GM21526 (cell line): ENCODE measurements around the gene ALDH3B1.

Experiments
- ATAC-seq: cut with Tn5 transposase; IDR thresholded peaks from one replicate; pipeline ENCODE4 v1.9.1; 2021; ENCODE audit warnings: moderate library complexity; ENCODE audit not compliant: unreplicated experiment, low FRiP score

ALDH3B1 gene

GRCh38 chr11:68027667-68028066, 17.5 kb downstream of the ALDH3B1 start:
- no peak for ATAC-seq

DNA sequence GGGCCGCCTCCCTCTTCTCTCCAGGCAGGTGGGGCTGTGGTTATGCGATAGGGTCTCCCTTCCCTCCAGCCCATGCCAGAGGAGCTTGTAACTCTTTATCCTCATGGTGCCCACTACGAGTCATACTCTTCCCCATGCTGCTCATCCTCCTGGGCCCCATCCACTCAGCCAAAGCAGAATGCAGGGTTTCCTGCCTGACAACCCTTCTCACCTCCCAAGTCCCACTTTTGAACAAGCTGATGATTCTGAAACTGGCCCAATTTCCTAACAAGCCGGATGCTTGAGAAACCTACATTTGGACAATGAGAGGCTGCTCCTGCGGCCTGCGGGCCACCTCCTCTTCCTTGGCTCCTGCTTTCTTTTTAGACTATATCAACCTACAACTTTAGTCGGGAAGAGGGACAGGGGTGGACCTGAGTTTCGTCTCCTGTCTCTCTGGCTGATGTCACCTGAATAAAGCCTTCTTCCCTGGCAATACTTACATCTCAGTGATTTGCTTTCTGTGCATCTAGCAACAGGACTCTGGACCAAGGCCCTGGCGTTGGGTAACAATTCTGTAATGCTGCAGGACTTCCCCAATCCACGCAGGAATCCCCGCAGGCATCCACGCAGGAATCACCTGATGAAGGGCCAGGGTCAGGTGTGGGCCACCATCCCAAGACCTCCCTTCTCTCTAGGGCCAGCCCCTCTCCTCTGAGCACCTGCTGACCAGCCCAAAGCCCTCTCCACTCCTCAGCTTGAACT, 18.8 kb downstream of the ALDH3B1 start:
- ATAC-seq = no peak

- peak; percentile 79 for ATAC-seq
Measured at GRCh38 chr11:68030318-68031143, 20.4 kb downstream of the ALDH3B1 start, which contains the start of gene NDUFS8. Gene NDUFS8, plus strand, starts transcription at chr11:68030681. Its CDS starts 1,471 bp downstream, at chr11:68032152.

- ATAC-seq = no peak
Measured at GRCh38 chr11:68031144-68031464, 21.0 kb downstream of the ALDH3B1 start.

DNA sequence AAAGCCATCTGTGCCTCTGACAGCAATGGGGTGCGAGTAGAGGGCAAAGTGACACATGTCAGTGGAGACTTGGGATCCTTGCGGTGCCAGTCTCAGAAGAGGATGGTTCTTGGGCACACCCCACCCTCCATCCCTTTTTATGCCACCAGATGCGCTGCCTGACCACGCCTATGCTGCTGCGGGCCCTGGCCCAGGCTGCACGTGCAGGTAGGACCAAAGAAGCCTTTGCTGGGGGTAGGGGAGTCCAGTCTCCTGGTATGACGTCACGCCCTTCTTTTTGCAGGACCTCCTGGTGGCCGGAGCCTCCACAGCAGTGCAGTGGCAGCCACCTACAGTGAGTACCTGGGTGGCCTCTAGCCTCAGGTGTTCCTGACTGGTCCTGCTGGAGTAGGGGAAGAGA, 21.9 kb downstream of the ALDH3B1 start:
- no peak for ATAC-seq

DNA sequence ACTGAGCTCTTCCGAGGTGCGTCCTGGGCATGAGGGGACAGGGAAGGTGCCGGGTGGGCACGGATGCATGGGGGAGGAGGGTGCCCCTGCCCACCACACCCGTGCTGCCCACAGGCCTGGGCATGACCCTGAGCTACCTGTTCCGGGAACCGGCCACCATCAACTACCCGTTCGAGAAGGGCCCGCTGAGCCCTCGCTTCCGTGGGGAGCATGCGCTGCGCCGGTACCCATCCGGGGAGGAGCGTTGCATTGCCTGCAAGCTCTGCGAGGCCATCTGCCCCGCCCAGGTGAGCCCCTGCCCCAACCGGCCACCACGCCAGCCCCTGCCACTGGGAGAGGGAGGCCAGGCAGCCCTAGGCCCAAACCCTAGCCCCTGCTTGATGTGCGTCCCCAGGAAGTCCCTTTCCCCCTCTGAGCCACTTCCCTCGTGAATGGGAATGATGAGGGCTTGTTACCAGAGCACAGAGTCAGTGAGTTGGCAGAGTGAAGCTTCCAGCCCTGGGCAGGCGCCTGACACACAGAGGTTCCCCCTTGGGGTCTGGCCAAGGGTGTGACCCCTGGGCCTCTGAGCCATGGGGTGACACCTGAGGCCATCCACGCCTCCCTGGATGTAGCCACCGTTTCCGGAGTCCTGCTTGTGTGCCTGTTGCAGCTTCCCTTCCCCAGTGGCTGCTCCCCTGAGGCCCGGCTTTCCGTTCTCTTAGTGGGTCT, 23.0 kb downstream of the ALDH3B1 start:
- no peak for ATAC-seq

DNA sequence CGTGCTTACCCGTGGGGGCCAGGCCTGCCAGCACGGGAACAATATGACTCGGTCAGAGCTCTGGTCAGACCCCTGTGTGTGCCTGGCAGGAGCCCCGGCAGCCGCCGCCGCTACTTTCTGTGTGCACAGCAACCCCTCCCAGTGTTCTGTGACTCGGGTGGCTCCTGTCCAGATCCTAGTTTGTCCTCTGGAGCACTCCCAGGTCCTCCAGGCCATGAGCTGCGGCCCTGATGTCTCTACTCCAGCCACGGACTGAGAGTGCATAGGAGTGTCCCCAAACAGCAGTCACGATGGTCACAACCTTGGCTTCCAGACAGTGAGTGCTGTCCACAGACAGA, 23.6 kb downstream of the ALDH3B1 start:
- ATAC-seq = no peak

- ATAC-seq = no peak
Measured at GRCh38 chr11:68035266-68035876, 25.2 kb downstream of the ALDH3B1 start.

GRCh38 chr11:68036141-68036716, 26.1 kb downstream of the ALDH3B1 start:
- no peak for ATAC-seq

DNA sequence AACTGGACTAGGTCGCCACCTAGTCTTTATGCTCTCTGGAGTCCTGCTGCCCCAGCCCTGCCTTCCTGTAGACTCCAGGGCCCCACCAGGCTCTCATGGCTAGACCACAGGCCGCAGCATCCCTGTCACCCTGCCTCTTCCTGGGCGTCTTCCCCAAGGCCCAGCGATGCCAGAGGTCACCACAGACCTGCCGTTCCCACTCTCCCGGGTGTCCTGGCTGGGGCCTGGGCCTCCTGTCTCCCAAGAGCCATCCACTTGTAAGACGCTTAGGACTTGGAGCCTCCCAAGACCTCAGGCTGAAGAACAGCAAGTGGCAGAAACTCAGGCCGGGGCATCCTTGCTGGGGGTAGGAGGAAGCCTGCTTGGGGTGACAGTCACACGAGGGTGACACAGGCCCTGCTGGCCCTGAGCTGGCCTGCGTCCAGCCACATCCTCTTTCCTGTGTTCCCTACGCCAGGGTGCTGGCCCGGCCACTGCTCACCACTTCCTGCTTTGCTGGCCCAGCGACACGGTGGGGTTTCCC, 26.7 kb downstream of the ALDH3B1 start:
- ATAC-seq = no peak

- no peak for ATAC-seq
Measured at GRCh38 chr11:68037411-68038225, 27.5 kb downstream of the ALDH3B1 start.

DNA sequence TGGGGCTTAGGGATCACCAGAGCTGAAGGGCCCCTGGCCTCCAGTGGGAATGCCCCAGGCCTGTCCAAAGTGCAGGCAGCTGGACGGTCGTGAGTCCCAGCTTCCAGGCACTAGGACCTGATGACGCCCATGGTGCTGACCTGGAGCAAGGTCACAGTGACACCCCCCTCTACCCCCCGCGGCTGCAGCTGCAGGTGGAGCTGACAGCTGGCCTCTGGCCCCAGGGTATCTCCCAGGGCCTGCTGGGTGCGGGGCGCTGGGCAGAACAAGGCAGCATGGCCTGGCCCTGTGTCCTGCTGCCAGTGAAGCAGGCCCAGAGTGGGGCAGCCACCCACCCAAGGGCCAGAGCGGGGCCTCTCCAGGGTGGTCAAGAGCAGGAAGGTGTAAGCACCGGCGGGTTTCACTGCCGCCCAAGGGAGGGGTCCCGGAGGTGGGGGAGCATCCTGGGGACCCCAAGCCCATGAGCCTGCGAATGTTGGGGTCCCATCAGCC, 28.1 kb downstream of the ALDH3B1 start:
- ATAC-seq = no peak

DNA sequence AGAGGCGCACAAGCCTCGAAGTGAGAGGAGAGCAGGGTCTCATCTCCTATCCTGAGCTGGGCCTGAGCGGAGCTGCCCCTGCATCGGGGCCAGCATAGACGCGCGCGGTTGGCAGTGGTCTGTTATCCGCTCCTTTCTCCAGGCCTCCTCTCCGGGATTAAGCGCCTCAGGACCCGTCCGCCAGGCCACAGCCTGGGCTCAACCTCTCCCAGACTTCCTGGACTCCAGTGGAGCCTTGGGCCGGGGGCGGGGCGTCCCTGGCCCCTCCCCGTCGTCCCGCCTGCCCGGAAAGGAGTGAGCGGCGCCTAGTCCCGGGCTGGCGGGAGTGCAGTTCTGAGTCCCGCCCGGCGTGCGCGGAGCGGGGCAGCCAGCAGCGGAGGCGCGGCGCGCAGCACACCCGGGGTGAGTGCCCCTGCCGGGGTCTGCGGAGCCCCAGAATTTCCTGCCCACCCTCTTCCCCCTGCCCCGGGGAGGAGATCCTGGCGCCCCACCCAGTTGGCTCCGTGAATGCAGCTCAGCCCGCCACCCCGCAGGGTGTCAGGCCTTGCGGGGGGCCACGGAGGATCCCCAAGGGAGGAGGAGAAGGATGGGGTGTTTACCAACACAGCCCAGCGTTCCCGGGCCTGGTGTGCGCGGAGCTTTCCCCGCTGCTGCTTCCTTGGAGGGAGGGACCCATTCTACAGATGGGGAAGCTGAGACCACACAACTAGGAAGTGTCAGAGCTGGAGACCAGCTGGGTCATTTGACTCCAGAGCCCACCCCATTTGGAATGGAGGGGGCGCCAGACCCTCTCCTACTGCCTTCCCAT, 28.8 kb downstream of the ALDH3B1 start, which contains the start of gene TCIRG1:
TCIRG1 (plus strand) TSS at position 308 of the 808 bp plus-strand sequence. CDS start 2,247 bp downstream, outside the sequence.
- no peak for ATAC-seq

GRCh38 chr11:68039526-68040086, 29.5 kb downstream of the ALDH3B1 start:
- no peak for ATAC-seq

GRCh38 chr11:68040101-68040956, 30.2 kb downstream of the ALDH3B1 start:
- no peak for ATAC-seq

DNA sequence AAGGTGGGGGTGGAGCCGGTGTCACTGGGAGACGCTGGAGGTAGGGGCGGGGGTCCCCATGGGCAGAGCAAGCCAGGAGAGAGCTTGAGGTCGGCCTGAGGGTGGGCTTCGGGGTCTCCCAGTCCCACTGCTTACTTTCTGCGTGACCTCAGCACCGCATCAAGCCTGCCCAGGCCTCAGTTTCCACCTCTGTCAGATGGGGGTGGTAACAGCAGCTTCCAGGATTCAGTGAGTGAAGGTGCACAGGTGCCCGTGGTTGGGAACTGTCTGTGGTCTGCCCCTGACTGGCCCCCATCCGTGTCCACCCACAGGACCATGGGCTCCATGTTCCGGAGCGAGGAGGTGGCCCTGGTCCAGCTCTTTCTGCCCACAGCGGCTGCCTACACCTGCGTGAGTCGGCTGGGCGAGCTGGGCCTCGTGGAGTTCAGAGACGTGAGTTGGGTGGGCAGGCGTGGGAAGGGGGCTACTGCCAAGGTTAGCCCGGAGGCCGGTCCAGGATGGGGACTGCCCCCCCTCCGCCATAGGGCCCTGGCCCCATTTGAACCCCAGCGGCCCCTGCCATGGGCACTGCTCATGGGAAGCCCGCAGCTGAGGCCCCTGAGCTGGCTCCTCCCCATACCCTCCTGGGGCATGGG, 30.9 kb downstream of the ALDH3B1 start:
- ATAC-seq = no peak
